Effector memory CD8-positive, alpha-beta T cell (primary cell): ENCODE data around the gene DNAJC7.

Source experiments
- ATAC-seq: fragments of 150-1000 bp; cut with Tn5 transposase; replicated peaks from 2 replicates; pipeline ENCODE4 v1.10.0; 2021; ENCODE audit warnings: mild to moderate bottlenecking, moderate library complexity
- DNase-seq, 3 experiments: peaks; one replicate each; pipeline ENCODE4 v3.0.0; 2021
- H3K27ac Mint-ChIP-seq, 2 donors: one replicate each; pipeline ENCODE4 v1.8.0; 2022; ENCODE audit warnings: mild to moderate bottlenecking in 2 of 2, mixed read lengths in 2 of 2, moderate library complexity in 2 of 2
- H3K27me3 Mint-ChIP-seq, 2 donors: one replicate each; pipeline ENCODE4 v1.8.0; 2022; ENCODE audit warnings: mixed read lengths in 2 of 2
- H3K36me3 Mint-ChIP-seq: one replicate; pipeline ENCODE4 v1.8.0; 2022; ENCODE audit warnings: mild to moderate bottlenecking, moderate library complexity, mixed read lengths; ENCODE audit not compliant: insufficient read depth
- H3K4me1 Mint-ChIP-seq, 2 donors: one replicate each; pipeline ENCODE4 v1.8.0; 2022; ENCODE audit warnings: low read depth in 2 of 2, mixed read lengths in 2 of 2
- H3K4me3 Mint-ChIP-seq, 2 donors: one replicate each; pipeline ENCODE4 v1.8.0; 2022; ENCODE audit warnings: mild to moderate bottlenecking in 2 of 2, mixed read lengths in 2 of 2, moderate library complexity in 2 of 2
- H3K9me3 Mint-ChIP-seq, 2 donors: one replicate each; pipeline ENCODE4 v1.8.0; 2022; ENCODE audit warnings: mixed read lengths in 2 of 2

DNAJC7 gene

DNA sequence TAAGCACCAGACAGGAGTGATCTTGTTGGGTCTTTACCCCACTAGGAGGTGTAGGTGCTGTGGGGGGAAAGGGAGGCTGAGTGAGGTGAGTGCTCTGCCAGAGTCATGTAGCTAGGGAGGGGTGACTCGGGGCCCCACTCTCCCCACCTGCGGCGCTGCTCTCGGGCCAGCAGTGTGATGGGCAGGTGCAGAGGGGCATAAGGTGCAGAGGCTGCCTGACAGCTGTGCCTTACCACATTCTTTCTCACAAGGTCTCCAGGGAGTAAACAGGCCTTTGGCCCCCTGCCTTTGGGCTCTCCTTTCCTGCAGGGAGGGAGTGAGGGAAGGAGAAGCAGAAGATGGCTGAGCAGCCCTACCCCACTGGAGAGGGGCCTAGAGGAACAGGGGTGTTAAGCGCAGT is 55.1 kb downstream of the DNAJC7 start:
- peaks cover 10 to 11% of the 10 kb centered on the region in 2 donors for H3K4me1 Mint-ChIP-seq
- H3K9me3 Mint-ChIP-seq: no peaks in the 10 kb centered on the region
- DNase-seq (no peak), ATAC-seq (no peak)
- no peak overlapping the region for H3K27ac Mint-ChIP-seq
- H3K4me3 Mint-ChIP-seq: peak overlapping the region in 1 of 2 donors; percentile 34
- peaks cover 0 to 9% of the 10 kb centered on the region in 2 donors for H3K27me3 Mint-ChIP-seq
- peaks cover 14% of the 10 kb centered on the region for H3K36me3 Mint-ChIP-seq

DNA sequence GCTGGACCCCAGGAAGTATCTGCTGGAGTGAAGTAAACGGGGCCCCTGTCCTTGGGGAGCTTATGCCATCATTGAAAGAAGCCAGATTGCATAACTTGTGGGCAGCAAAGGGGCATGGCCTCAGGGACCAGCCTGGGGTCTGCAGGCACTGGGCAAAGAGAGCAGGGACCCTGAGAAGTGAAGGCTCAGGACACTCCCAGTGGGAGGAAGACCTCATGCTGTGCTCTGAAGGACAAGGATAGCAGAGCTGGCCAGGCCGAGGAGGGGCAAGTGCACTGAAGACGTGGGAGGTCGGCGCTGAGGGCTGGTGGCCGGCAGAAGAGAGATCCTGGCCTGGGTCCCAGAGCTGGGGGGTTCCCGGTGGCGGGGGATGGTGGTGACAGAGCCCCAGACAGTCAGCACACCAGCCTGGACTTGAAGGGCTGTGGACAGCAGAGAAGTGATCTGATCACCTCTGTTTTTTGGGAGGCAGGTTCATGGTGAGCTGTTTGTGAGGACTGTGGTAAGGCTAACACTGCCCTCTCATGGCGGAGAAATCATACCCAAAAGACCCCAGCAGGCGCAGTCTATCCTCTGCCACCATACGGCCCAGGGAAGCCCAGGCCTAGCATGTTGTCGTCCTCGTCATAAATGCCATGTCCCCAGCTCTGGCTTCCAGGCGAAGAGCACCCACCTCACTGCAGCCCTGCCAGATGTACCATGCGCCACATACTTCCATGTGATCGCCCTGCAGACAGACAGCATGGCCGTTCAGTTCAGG is 57.7 kb downstream of the DNAJC7 start:
- H3K36me3 Mint-ChIP-seq: peaks cover 4% of the 10 kb centered on the region
- peaks cover 0 to 10% of the 10 kb centered on the region in 2 donors for H3K27me3 Mint-ChIP-seq
- DNase-seq: no peak
- H3K9me3 Mint-ChIP-seq: no peaks in the 10 kb centered on the region
- no peak for ATAC-seq
- no peaks in the 10 kb centered on the region for H3K4me1 Mint-ChIP-seq
- no peak overlapping the region for H3K4me3 Mint-ChIP-seq
- H3K27ac Mint-ChIP-seq: peak overlapping the region in 1 of 2 donors; percentile 49

DNA sequence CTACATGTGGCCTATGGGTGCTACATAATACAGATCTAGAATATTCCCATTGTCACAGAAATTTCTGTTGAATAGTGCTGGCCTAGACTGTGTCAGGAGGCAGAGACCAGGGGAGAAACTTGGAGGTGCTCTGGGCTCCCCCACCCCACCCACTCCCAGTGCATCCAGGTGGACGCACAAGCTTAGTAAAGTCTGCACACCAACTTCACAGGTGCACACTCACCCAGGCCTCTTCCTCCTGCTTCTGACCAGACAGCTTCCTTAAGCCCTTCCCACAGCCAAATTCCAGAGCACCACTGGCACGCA is 58.3 kb downstream of the DNAJC7 start:
- DNase-seq (no peak), ATAC-seq (no peak)
- H3K4me3 Mint-ChIP-seq: no peak overlapping the region
- H3K27ac Mint-ChIP-seq: no peak overlapping the region
- no peaks in the 10 kb centered on the region for H3K9me3 Mint-ChIP-seq
- peaks cover 4% of the 10 kb centered on the region for H3K36me3 Mint-ChIP-seq
- H3K4me1 Mint-ChIP-seq: no peaks in the 10 kb centered on the region
- peaks cover 0 to 10% of the 10 kb centered on the region in 2 donors for H3K27me3 Mint-ChIP-seq

DNA sequence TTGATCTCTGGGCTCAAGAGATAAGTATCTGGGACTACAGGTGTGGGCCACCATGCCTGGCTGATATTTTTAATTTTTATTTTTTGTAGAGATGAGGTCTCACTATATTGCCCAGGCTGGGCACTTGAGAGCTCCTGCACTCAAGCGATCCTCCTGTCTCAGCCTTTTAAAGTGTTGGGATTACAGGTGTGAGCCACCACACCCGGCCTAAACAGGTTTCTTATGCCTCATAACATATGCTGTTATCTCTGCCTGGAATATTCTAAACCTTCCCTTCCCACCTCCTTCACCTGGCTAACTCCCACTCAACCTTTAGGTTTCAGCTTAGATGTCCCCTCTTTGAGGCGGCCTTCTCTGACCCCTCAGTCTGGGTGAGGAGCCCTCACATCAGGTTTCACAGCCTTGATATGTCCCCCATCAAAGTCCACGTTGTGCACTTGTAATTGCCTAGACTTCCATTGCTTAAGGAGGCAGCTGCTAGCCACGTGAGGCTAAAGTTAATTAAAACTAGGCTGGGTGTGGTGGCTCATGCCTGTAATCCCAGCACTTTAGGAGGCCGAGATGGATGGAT is 59.3 kb downstream of the DNAJC7 start:
- peaks cover 4% of the 10 kb centered on the region for H3K36me3 Mint-ChIP-seq
- H3K27ac Mint-ChIP-seq: no peak overlapping the region
- H3K9me3 Mint-ChIP-seq: no peaks in the 10 kb centered on the region
- H3K27me3 Mint-ChIP-seq: peaks cover 0 to 10% of the 10 kb centered on the region in 2 donors
- DNase-seq: no peak
- no peaks in the 10 kb centered on the region for H3K4me1 Mint-ChIP-seq
- no peak for ATAC-seq
- H3K4me3 Mint-ChIP-seq: no peak overlapping the region

DNA sequence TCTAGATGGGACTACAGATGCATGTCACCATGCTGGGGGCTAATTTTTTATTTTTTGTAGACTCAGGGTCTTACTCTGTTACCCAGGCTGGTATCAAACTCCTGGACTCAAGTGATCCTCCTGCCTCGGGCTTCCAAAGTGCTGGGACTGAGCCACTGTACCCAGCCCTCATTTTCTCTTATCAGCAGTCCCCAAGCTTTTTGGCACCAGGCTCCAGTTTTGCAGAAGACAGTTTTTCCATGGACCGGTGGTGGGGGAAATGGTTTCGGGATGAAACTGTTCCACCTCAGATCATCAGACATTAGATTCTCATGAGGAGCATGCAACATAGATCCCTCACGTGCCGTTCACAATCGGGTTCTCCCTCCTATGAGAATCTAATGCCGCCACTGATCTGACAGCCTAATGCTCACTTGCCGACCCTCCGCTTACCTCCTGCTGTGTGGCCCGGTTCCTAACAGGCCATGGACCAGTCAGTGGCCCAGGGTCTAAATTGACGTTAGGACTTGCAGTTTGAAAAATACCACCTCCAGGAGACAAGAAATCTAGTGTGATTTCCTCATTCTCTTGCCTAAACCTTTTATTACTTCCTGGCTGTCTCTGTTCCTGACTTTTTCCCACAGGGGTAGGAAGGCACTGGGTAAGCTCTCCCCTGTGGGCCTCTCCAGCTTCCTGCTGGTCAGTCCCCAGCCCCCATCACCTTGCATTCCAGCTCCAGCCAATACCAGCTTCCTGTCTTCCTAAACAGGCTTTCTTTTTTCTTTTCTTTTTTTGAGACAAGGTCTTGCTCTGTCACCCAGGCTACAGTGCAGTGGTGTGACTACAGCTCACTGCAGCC is 60.0 kb downstream of the DNAJC7 start:
- ATAC-seq: no peak
- Mint-ChIP-seq H3K27me3 (peaks cover 0 to 10% of the 10 kb centered on the region in 2 donors), H3K27ac (no peak overlapping the region), H3K9me3 (no peaks in the 10 kb centered on the region), H3K36me3 (peaks cover 4% of the 10 kb centered on the region), H3K4me1 (no peaks in the 10 kb centered on the region), H3K4me3 (no peak overlapping the region)
- no peak for DNase-seq

DNA sequence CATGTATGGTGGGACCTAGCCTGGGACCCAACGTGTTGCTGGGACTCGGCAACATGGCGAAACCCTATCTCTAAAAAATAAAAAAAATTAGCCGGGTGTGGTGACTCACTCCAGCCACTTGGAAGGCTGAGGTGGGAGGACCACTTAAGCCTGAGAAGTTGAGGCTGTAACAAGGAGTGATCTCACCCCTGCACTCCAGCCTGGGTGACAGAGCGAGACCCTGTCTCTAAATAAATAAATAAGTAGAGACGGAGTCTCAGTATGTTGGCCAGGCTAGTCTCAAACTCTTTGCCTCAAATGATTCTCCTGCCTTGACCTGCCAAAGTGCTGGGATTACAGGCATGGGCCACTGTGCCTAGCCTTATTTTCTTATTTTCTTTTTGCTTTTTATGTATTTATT is 60.7 kb downstream of the DNAJC7 start:
- no peaks in the 10 kb centered on the region for H3K9me3 Mint-ChIP-seq
- no peak for DNase-seq
- H3K4me3 Mint-ChIP-seq: no peak overlapping the region
- no peak for ATAC-seq
- H3K27me3 Mint-ChIP-seq: peaks cover 0 to 10% of the 10 kb centered on the region in 2 donors
- no peak overlapping the region for H3K27ac Mint-ChIP-seq
- H3K4me1 Mint-ChIP-seq: no peaks in the 10 kb centered on the region
- peaks cover 4% of the 10 kb centered on the region for H3K36me3 Mint-ChIP-seq

DNA sequence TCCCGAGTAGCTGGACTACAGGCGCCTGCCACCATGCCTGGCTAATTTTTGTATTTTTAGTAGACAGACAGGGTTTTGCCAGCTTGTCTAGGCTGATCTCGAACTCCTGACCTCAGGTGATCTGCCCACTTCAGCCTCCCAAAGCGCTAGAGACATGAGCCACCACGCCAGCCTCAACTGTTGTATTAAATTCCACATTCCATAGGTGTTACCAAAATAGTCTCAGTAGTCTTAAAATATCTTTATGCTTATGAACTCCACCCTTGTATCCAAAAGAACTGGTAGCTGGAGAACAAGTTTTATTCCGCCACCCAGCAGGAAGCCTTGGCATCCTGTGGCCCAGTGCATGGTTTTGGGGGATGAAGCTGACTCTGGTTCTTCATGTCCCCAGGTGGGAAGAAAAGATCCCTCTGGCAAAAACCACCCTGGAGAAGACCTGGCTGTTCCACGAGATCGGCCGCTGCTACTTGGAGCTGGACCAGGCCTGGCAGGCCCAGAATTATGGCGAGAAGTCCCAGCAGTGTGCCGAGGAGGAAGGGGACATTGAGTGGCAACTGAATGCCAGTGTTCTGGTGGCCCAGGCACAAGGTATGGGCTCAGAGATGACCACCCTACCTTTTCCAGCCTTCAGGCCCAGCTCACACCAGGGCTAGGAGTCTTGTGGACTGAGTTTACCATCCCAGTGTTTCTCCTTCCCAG is 68.3 kb downstream of the DNAJC7 start:
- Mint-ChIP-seq H3K4me3 (no peak overlapping the region), H3K27ac (no peak overlapping the region), H3K4me1 (no peaks in the 10 kb centered on the region), H3K27me3 (no peaks in the 10 kb centered on the region), H3K9me3 (no peaks in the 10 kb centered on the region), H3K36me3 (peaks cover 5% of the 10 kb centered on the region)
- no peak for DNase-seq
- no peak for ATAC-seq

DNA sequence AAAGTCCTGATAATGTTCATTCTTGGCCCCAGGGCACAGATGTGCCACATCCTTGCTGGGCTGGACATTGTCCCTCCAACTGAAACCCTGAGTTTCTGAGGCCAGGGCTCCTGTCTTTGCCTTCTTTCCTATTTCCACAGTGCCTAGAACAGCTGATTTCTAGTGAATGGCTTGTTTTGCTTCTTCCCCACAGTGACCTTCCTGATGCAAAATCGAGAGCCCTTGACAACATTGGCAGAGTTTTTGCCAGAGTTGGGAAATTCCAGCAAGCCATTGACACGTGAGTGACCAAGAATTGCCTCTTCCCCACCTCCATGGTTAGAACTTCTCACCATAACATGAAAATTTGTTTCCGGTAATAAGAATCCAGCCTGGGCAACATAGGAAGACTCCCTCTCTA is 72.3 kb downstream of the DNAJC7 start:
- Mint-ChIP-seq H3K27me3 (peaks cover 0 to 16% of the 10 kb centered on the region in 2 donors), H3K9me3 (no peaks in the 10 kb centered on the region), H3K27ac (no peak overlapping the region), H3K4me3 (no peak overlapping the region), H3K4me1 (no peaks in the 10 kb centered on the region), H3K36me3 (peaks cover 8% of the 10 kb centered on the region)
- ATAC-seq (no peak), DNase-seq (no peak)

DNA sequence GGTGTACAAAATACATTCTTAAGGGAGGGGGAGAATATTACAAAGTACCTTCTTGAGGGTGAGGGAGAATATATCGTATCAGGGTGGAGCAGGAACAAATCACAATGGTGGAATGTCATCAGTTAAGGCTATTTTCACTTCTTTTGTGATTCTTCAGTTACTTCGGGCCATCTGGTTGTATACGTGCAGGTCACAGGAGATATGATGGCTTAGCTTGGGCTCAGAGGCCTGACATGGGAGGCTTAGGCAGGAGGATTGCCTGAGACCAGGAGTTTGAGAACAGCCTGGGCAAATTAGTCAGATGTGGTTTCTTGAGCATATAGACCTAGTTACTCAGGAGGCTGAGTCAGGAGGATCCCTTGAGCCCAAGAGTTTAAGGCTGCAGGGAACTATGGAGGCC is 73.7 kb downstream of the DNAJC7 start:
- Mint-ChIP-seq H3K36me3 (peaks cover 11% of the 10 kb centered on the region), H3K4me1 (no peaks in the 10 kb centered on the region), H3K4me3 (no peak overlapping the region), H3K27ac (no peak overlapping the region), H3K9me3 (no peaks in the 10 kb centered on the region), H3K27me3 (peaks cover 0 to 24% of the 10 kb centered on the region in 2 donors)
- ATAC-seq (no peak), DNase-seq (no peak)

DNA sequence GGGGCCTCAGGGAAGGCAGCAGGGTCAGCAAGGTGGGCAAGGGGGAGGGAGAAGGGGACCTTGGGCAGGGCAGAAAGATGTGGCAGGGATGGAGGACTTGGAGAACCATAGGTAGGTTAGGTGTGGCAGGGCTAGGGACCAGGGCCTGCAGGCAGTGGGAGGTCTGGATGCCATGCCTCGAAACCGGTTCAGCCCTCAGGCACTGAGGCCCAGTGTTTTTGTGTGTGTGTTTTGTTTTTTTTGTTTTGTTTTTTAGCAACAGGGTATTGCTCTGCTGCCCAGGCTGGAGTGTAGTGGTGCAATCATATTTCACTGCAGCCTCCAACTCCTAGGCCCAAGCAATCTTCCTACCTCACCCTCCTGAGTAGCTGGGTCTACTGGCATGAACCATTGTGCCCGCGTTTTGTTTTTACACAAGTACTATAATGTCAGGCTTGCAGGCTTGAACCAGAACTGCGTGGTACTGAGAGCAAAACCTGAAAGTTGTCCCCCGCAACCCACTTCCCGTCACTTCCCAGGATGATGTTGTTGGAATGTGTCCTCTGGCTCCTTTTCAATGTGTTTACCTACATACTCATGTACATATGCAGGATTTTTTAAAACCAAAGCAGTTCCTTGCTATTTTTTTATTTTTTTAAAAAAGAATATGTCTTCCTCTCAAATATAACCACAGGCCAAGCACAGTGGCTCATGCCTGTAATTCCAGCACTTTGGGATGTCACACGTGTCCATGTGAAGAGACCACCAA is 74.4 kb downstream of the DNAJC7 start:
- DNase-seq (no peak), ATAC-seq (no peak)
- Mint-ChIP-seq H3K27me3 (peaks cover 0 to 28% of the 10 kb centered on the region in 2 donors), H3K36me3 (peaks cover 7% of the 10 kb centered on the region), H3K9me3 (no peaks in the 10 kb centered on the region), H3K4me3 (no peak overlapping the region), H3K4me1 (no peaks in the 10 kb centered on the region), H3K27ac (no peak overlapping the region)

DNA sequence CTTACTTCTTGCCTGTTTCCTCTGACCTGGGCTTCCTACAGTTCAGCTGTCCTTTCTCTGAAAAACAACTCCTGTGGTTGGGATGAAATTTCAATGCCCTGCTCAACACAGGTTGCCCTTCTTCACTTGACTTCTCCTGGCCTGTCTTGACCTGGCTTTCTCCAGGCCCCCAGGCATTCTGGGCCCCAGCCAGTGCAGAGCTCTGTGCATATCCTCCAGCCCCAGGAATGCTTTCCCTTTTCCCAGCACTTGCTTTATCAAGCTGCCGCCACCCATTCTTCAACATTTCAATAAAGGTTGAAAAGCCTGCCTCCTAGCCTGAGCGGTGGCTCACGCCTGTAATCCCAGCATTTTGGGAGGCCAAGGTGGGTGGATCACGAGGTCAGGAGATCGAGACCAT is 76.1 kb downstream of the DNAJC7 start:
- Mint-ChIP-seq H3K36me3 (peaks cover 7% of the 10 kb centered on the region), H3K27me3 (peaks cover 0 to 28% of the 10 kb centered on the region in 2 donors), H3K4me3 (no peak overlapping the region), H3K9me3 (no peaks in the 10 kb centered on the region), H3K4me1 (no peaks in the 10 kb centered on the region), H3K27ac (no peak overlapping the region)
- ATAC-seq (no peak), DNase-seq (no peak)

DNA sequence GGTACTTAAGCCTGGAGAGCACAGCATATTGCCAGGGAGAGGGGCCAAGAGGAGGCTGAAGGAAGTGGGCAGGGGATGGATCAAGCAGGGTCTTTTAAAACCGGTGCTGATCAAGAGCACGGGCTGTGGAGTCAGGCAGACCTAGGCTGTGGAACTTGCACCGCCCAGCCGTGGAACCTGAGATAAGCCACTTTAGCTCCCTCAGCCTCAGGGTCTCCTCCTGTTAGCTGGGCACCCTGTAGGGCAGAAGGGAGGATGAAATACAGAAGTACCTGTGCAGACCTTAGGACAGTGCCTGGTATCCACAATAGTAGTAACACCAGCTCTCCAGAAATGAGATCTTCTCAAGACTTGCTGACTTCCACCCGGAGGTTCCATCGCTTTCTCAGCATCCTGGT is 77.5 kb downstream of the DNAJC7 start:
- Mint-ChIP-seq H3K4me3 (no peak overlapping the region), H3K27ac (no peak overlapping the region), H3K4me1 (no peaks in the 10 kb centered on the region), H3K27me3 (peaks cover 1 to 28% of the 10 kb centered on the region in 2 donors), H3K36me3 (peaks cover 7% of the 10 kb centered on the region), H3K9me3 (no peaks in the 10 kb centered on the region)
- no peak for ATAC-seq
- DNase-seq: no peak
